ENCODE measurements around the gene PTPRK. TPM values are rescaled to one million over a fixed set of nuclear protein-coding genes. Genes with fewer than 3 reads are reported as not detected.

PTPRK gene
- total RNA-seq, 2 donors from 2014 or later, result 60.6 to 121 TPM

DNA sequence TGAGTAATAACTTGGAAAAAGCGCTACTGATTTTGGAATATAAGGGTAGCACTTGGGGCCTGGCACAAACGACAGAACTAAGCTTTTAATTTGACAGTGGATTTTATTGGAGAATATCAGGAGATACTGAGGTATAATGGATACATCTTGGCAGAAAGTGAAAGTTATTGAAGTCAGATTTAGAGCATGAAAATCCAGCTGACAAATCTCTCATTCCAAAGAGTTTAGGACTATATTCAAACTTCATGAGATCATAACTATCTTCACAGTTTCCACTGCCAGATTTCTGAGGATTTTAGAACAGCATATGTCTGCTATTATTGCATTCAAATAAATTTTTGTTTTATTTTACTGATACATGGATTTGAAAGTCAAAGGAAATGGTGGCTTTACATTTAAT, 487.2 kb downstream of the PTPRK start:
- no peaks in the 10 kb centered on the region for H3K36me3 ChIP-seq (replicated peaks in 1 of 2; ENCODE audit: insufficient read depth in 1 of 2, low read depth in 2 of 2)
- DNase-seq (no peak), ATAC-seq (no peak)
- no peak for TF ChIP-seq CTCF (IDR thresholded peaks at IDR 0.05)
- no peak for TF ChIP-seq POLR2A (IDR thresholded peaks at IDR 0.05)
- no peaks in the 10 kb centered on the region for H3K9me3 ChIP-seq
- no peaks in the 10 kb centered on the region for H3K27me3 ChIP-seq
- intact Hi-C loops (cut with DNase I), result no loop called here
- WGBS, 2 donors, result 91 to 92% methylated on average over 2 of the region's 2 CpGs
- H3K4me3 ChIP-seq, result no peak overlapping the region
- no peaks in the 10 kb centered on the region for H3K4me1 ChIP-seq
- no peak overlapping the region for H3K27ac ChIP-seq

- Histone ChIP-seq H3K27me3 (no peaks in the 10 kb centered on the region), H3K9me3 (no peaks in the 10 kb centered on the region), H3K36me3 (replicated peaks in 1 of 2; ENCODE audit: insufficient read depth in 1 of 2, low read depth in 2 of 2) (no peaks in the 10 kb centered on the region), H3K27ac (no peak overlapping the region), H3K4me1 (no peaks in the 10 kb centered on the region), H3K4me3 (no peak overlapping the region)
- WGBS, 2 donors, result 87 to 92% methylated on average over 6 of the region's 6 CpGs
- no peak for TF ChIP-seq POLR2A (IDR thresholded peaks at IDR 0.05)
- TF ChIP-seq CTCF (IDR thresholded peaks at IDR 0.05), result no peak
- intact Hi-C loops (cut with DNase I), result no loop called here
- ATAC-seq (no peak), DNase-seq (no peak)
These were observed 488.4 kb downstream of the PTPRK start for GRCh38 chr6:128032042-128032441.

GRCh38 chr6:128029826-128030225, 490.6 kb downstream of the PTPRK start:
- intact Hi-C loops (cut with DNase I), result no loop called here

GRCh38 chr6:128028183-128028582, 492.2 kb downstream of the PTPRK start:
- no peaks in the 10 kb centered on the region for H3K27me3 ChIP-seq
- H3K36me3 ChIP-seq (replicated peaks in 1 of 2; ENCODE audit: insufficient read depth in 1 of 2, low read depth in 2 of 2), result no peaks in the 10 kb centered on the region
- ATAC-seq (no peak), DNase-seq (no peak)
- H3K4me3 ChIP-seq, result no peak overlapping the region
- intact Hi-C loops (cut with DNase I), result no loop called here
- H3K9me3 ChIP-seq, result no peaks in the 10 kb centered on the region
- H3K4me1 ChIP-seq, result no peaks in the 10 kb centered on the region
- no peak overlapping the region for H3K27ac ChIP-seq
- TF ChIP-seq POLR2A (IDR thresholded peaks at IDR 0.05) (no peak), CTCF (IDR thresholded peaks at IDR 0.05) (no peak)

More at GRCh38 chr6:128029826-128030225, 490.6 kb downstream of the PTPRK start:
- WGBS, 2 donors, result 89 to 95% methylated on average over 1 of the region's 1 CpG
- DNase-seq, result no peak
- no peaks in the 10 kb centered on the region for H3K36me3 ChIP-seq (replicated peaks in 1 of 2; ENCODE audit: insufficient read depth in 1 of 2, low read depth in 2 of 2)
- ATAC-seq, result no peak
- no peak for TF ChIP-seq CTCF (IDR thresholded peaks at IDR 0.05)
- TF ChIP-seq POLR2A (IDR thresholded peaks at IDR 0.05), result no peak
- no peaks in the 10 kb centered on the region for H3K4me1 ChIP-seq
- no peak overlapping the region for H3K27ac ChIP-seq
- no peaks in the 10 kb centered on the region for H3K27me3 ChIP-seq
- no peak overlapping the region for H3K4me3 ChIP-seq
- no peaks in the 10 kb centered on the region for H3K9me3 ChIP-seq

DNA sequence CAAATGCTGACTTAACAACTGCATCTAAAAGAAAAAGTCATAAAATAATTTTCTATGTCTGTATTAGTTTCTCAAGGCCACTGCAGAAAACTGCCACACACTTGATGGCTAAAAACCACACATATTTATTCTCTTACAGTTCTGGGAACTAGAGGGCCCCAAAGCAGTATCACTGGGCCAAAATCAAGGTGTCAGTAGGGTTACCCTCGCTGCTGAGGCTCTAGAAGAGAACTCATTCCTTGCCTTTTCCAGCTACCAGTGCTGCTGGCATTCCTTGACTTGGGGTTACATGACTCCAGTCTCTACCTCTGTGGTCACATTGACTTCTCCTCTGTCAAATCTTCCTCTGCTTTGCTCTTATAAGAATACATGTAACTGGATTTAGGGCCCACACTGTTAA, 494.9 kb downstream of the PTPRK start:
- ATAC-seq (no peak), DNase-seq (no peak)
- Histone ChIP-seq H3K36me3 (replicated peaks in 1 of 2; ENCODE audit: insufficient read depth in 1 of 2, low read depth in 2 of 2) (no peaks in the 10 kb centered on the region), H3K4me3 (no peak overlapping the region), H3K4me1 (no peaks in the 10 kb centered on the region), H3K9me3 (no peaks in the 10 kb centered on the region), H3K27me3 (no peaks in the 10 kb centered on the region), H3K27ac (no peak overlapping the region)
- 73 to 87% methylated on average over 1 of the region's 1 CpG for WGBS, 2 donors
- TF ChIP-seq CTCF (IDR thresholded peaks at IDR 0.05) (no peak), POLR2A (IDR thresholded peaks at IDR 0.05) (no peak)
- intact Hi-C loops (cut with DNase I), result no loop called here
